HG03135 (cell line): Measurements from ENCODE around the gene BSPRY.
"Not testable (repeated sequence)": the region's sequence is repeated elsewhere in the genome, so short reads cannot be mapped to it uniquely, and the experiment has no call there.

ENCODE experiments used
- ATAC-seq: cut with Tn5 transposase; IDR thresholded peaks from one replicate; pipeline ENCODE4 v1.9.1; 2021; ENCODE audit warnings: mild to moderate bottlenecking, moderate library complexity; ENCODE audit not compliant: unreplicated experiment

The BSPRY gene

DNA sequence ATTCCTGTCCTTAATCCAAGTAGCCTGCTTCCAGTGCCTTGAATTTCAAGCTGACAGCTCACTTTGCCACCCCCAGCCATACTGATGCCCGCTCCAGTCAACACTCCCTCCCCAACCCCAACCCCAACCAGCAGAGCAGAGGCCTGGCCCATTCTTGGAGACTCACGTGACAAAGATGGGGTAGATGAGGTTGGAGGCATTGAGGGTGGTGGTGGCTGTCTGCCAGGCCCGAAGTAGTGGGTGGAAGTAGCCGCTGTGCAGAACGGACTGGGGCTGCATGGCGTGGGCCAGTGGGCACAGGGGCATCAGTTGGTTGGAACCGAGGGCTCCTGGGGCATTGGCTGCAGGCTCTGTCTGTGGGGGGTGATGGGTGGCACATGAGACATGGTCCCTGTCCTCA, 43.9 kb downstream of the BSPRY start:
- ATAC-seq = no peak

DNA sequence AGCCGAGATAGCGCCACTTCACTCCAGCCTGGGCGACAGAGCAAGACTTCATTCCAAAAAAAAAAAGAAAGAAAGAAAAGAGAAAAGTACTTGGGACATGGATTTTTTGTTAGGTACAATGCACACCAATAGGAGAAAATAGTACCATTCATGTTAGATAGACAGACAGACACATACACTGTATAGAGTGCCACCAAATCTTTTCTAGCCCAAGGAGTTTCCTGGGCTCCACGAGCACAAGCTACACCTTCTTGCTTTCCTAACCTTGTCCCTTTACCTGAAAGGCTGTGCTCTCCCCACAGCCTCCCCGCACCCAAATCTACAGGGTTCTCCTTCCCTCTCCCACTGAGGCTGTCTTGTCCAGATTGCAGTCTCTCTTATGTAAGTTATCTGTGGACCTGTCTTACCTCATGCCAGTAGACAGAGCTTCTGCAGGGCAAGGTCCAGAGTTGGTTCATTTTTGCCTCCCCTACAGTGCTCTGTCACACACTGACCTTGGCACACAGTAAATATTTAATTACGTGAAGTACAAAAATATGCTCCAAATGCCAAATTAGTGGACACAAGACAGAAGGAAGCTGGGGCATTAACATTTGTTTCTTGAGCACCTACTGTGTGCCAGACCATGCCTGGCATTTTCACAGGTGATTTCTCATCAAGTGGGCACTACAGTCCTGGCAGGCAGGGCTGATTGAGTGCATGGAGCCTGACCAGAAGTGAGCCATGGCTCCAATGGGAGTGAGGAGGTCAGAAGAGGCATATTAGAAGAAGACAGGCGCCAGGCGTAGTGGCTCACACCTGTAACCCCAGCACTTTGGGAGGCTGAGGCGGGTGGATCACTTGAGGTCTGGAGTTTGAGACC, 45.9 kb downstream of the BSPRY start:
- no peak for ATAC-seq

DNA sequence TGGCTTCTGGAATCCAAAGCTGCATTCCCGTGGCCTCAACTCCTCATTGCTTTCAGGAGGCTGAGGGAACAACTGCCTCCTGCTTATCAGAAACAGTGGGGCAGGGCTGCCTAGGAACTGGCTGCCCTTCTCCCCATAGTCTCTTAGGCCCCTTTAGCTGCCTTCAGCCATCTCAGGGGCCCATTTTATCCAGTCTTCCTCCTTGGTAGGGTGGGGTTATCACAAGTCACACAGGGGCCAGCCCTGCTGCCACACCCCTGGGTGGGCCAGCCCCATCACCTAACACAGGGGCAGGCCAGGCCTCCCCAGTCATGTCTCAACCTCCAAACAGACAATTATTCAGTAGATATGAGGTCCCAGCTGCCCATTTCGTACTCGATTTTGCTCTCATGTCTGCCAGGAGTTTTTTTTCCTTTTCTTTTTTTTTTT, 47.9 kb downstream of the BSPRY start:
- no peak for ATAC-seq

DNA sequence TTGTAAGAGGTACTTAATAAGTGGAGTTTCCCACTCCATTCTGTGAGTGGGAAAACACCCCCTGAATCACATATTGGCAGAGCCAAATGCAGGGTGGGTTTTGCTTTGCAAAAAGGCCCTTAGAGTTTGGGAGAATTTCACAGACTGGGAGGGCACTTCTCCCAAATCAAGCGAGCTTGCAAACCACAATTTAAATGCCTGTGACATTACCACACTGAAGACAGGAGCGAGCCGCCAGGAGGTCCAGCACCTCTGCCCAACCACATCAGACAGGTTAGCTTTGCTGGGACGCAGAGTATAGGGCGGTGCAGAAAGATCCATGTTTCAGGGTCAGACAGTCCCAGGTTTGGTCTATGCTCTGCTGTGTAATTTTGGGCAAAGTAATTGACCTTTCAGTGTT, 49.5 kb downstream of the BSPRY start:
- no peak for ATAC-seq

DNA sequence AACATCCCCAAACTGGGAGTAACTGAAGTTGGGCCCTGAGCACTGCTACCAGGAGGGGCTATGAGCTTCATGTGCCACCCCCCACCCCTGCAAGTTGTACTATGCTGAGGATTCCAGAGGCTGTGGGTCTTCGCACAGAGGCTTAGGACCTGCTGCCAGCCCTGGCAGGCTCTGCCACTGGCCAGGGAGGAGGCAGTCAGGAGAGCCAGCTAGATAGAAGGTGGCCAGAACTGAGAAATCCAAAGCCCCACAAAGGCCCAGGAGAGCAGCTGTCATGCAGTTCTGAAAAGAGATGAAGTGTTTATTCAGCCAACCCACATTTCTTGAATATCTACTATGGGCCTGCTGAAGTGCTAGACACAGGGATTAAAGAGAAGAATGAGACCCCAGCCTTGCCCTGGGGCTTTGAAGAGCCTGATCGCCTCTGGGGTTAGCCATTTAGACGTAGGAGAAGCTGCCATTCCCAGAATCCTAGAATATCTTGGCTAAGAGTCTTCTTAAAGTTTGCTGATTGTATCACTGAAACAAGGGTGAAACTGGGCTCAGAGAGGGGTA, 50.4 kb downstream of the BSPRY start:
- no peak for ATAC-seq

DNA sequence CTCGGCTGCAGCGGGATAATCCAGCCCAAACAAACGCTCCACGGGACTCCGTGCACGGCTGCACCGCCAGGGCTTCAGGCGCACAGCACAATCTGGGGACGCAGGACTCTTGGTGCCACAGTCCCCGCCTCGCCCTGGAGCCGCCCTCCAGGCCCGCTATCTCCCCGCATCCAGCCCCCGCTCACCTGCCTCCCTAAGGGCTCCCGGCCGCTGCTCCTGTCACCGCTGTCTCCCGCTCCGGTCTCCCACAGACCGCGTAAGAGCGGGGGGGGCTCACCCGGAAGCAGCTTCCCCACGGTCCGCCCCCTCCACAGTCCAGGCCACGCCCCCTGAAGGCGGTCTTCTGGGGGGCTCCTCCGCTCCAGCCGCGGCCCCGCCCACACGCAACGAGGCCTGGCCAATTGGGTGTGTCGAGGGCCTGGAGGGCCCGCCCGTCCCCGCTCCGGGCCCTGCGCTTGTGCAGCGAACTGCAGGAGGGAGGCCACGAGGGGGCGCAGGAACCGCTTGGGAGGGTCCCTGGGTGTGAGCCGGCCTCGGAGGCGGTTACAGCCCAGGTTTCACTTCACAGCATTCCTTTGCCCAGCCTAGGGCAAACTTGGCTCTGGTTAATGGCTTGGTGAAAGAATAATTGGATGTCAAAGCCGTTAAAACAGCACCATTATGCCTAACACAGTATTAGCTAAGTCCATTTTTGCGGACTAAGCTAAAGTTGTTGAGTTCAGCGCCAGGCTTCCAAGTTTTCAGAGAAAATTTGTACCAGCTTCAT, 51.9 kb downstream of the BSPRY start, which contains the start of gene ALAD:
Gene ALAD (minus strand): TSS at position 258 of the 766 bp plus-strand sequence. CDS start 7,725 bp downstream, outside the sequence.
- peak; percentile 99 for ATAC-seq

DNA sequence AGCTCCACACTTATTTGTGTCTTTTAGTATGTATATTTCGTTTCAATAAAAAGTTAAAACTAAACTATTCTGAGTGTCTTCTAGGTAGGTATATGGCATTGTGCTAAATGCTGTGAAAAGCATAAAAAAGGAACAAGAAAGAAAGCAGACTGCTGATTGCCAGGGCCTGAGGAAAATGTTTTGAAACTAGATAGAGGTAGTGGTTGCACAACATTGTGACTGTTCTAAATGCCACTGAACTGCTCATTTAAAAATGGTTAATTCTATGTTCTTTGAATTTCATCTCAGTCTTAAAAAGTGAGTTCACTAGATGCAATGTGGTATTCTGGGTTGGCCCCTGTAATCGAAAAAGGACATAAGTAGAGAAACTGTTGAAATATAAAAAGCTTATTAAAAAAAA, 54.3 kb downstream of the BSPRY start:
- ATAC-seq = no peak

DNA sequence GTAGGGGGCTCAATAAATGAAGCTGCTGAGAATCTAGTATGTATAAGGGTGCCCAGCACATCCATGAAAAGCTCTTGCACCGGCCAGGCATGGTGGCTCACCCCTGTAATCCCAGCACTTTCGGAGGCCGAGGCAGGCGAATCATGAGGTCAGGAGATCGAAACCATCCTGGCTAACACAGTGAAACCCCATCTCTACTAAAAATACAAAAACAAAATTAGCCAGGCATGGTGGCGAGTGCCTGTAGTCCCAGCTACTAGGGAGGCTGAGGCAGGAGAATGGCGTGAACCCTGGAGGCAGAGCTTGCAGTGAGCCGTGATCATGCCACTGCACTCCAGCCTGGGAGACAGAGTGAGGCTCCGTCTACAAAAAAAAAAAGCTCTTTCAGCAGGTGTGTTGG, 57.0 kb downstream of the BSPRY start:
- not testable (repeated sequence) for ATAC-seq

DNA sequence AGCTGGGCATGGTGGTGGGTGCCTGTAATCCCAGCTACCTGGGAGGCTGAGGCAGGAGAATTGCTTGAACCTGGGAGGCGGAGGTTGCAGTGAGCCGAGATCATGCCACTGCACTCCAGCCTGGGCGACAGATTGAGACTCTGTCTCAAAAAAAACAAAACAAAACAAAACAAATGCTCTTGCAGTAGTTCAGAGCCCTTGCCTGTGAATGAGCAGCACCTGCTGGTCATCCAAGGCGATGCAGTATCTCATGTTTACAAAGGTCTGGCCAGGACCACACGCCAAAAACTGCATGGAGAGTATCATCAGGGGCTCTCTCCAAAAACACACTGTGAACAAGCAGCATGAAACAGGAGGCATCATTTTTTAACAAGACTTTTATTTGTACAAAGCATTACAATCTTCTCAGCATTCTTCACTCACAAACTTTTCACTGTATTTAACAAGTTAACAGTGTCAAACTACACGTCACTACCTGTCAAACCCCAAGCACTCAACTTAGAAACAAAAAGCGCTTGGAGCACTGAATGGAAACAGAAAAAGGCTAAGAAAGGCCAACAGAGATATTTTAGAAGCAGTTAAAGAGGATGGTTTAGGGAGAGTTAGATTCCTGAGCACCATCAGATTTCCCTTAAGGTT, 57.7 kb downstream of the BSPRY start:
- ATAC-seq = peak; percentile 38

DNA sequence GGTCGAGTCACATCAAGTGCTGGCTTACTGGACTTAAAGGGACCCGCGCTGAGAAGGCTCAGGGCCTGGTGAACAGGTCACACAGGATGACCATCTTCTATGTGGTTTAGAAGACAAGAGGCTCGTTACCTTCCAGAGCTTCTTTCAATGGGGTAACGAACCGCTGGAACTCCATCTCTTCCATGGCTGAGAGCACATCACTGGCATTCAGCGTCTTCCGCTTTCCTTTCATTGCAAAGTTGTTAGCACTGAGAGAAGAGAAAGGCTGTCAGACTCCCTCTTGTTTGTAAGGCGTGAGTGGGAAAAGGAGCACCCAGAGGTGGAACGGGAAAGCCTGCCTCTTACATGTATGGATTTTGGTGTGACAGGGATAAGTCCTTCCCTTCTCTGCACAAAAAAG, 60.1 kb downstream of the BSPRY start:
- ATAC-seq = no peak

DNA sequence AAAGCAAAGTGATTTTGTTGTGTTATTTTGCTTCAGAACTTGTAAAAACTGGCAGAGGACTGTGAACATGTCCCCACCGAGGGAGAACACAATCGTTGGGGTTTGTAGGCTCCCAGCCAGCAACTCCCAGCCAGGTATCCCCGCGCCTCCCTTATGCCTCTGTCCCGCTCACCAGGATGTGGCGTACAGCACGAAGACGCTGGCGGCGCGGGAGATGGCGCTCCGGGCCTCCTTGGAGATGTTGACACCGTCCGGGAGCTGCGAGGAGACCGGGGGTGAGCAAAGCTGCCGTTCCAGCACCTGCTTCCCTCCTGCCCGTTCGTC, 60.5 kb downstream of the BSPRY start:
- ATAC-seq = peak; percentile 18

DNA sequence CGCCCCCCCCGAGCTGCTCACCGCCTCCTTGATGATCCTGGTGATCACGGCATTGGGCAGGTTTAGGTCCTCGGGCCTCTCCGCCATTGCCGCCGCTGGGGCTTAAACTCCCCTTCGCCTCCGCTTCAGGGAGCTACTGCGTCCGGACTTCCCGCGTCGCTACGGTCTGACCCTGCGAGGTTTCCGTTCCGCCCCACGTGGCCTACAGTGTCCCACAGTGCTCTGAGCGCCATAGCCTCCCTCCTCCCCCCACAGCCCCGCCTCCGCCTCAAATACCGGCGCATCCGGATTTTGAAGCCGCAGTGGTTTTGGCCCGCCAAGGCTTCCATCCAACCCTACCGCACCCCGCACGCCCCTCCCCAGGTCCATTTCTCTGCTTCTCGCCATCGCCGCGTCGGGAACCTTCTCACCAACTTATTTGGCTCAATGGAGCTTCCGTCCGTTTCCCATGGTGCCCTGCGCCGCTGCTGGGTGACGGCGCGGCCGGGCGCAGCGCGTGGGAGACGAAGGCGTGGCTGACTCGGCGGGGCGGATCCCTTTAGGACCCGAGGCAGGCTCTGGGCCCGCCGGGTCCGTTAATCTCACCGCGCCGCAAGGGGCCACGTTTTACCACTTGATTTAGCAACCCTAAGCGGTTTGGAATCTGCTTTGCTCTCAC, 61.0 kb downstream of the BSPRY start, which contains the start of the genes C9orf43 and POLE3:
Gene C9orf43 (plus strand): TSS at position 541 of the 658 bp plus-strand sequence. CDS start 2,747 bp downstream, outside the sequence.
Gene POLE3 (minus strand): TSS at position 469 of the 658 bp plus-strand sequence. CDS start 382 bp downstream, at position 87.
- ATAC-seq = peak; percentile 93

DNA sequence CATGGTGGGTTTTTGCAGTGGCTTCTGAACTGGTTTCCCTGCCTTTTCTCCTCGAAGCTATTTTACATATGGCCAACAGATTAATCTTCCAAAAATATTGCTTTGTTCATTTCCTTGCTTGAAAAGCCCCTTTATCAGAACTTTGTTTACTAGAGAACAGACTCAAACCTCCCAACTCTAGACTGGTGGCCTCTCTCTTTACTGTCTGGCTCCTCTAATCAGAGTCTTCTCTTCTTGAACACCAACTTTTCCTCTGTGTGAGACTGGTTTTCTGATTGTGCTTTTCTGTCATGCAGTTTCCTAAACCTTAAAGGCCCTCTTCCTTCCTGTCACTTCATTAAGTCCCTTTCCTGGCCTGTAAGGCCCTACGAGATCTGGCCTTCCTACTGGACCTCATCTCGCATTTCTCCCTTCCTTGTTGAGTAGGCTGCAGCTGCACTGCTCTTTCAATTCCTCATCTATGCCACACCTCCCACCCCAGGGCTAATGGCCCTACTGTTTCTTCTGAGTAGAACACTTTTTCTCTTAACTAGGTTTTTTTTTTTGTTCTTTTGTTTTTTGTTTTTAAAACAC, 66.9 kb downstream of the BSPRY start:
- peak; percentile 97 for ATAC-seq

DNA sequence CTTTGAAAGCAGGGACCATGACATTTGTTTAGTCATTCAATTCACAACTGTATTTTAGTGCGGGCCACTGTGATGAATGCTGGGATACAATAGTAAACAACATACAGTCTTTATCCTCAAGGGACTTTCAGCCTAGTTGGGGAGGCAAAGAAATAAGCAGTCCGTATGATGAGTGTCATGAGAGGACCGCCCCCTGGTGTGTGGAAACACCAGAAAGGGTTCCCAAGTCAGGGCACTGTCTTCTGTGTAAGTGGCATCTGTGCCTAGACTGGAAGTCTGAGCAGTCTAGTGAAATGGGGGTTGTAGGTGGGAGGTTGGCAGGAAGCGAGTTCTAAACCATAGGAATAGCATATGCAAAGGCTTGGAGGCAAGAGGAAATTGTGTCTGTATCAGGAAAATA, 68.0 kb downstream of the BSPRY start:
- no peak for ATAC-seq
